ENCODE results near the gene TBC1D4.

DNA sequence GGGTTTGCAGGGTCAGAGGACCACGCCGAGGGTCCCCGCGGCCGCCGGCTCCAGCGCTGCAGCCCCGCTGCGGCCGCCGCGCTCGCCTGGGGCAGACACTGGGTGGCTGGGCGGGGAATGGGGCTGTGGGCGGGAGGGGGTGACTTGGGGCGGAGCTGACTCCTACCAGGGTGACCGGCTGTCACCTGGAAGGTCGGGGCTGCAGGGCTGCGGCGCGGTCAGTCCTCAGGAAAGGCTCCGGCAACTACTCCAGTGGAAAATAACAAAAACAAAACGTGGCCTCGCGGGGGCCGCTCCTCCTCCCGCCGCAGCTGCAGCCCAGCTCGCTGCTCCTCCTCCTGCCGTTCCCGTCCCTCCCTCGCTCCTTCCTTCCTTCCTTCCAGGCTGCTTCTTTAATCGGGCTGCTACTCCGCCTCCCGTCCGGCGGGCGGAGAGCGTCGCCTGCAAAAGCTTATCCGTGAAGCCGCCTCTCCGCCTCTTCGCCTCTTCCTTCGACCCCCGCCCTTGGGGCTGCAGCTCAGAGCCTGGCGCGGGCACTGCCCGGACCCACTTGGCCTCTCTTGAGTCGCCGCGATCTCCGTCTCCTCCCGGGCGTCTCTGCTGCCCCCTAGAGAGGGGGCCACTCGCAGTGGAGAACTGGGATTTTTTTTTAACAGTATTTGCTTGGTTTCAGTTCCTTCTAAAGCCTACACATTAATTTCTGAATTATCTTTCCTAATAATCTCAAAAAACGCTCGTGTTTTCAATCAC is at the start of gene TBC1D4:
- TF ChIP-seq, protein P1, sequence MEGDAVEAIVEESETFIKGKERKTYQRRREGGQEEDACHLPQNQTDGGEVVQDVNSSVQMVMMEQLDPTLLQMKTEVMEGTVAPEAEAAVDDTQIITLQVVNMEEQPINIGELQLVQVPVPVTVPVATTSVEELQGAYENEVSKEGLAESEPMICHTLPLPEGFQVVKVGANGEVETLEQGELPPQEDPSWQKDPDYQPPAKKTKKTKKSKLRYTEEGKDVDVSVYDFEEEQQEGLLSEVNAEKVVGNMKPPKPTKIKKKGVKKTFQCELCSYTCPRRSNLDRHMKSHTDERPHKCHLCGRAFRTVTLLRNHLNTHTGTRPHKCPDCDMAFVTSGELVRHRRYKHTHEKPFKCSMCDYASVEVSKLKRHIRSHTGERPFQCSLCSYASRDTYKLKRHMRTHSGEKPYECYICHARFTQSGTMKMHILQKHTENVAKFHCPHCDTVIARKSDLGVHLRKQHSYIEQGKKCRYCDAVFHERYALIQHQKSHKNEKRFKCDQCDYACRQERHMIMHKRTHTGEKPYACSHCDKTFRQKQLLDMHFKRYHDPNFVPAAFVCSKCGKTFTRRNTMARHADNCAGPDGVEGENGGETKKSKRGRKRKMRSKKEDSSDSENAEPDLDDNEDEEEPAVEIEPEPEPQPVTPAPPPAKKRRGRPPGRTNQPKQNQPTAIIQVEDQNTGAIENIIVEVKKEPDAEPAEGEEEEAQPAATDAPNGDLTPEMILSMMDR (IDR thresholded peaks at IDR 0.05), result peak; percentile 97
- no peak for TF ChIP-seq ZFX (IDR thresholded peaks at IDR 0.05; ENCODE audit: borderline replicate concordance)

Data from 22Rv1 (cell line).